Astrocyte of the spinal cord (primary cell): ENCODE measurements around the gene HDAC2.

ENCODE experiments used
- DNase-seq: peaks from one replicate; pipeline ENCODE4 v3.0.0; 2011; ENCODE audit warnings: low read depth, low spot score
- H3K4me3 ChIP-seq: 2 replicates; pipeline ENCODE4 v1.5.1; 2011; ENCODE audit warnings: low read depth, mild to moderate bottlenecking, low read length, moderate library complexity
- CTCF ChIP-seq: IDR thresholded peaks from 2 replicates; pipeline ENCODE4 v1.5.1; 2012; ENCODE audit warnings: low read depth, mild to moderate bottlenecking, low read length, inconsistent platforms
- in situ Hi-C: cut with HindIII; loops from 2 replicates; pipeline ENCODE4 v1.10.0; 2017; ENCODE audit warnings: low sequenced_read_pairs

Gene HDAC2

GRCh38 chr6:114007516-114007915, 36.6 kb upstream of the HDAC2 start:
- DNase-seq, result peak; percentile 67
- no peak overlapping the region for H3K4me3 ChIP-seq
- TF ChIP-seq CTCF, result no peak
- in situ Hi-C loops, result no loop called here

GRCh38 chr6:114001354-114001753, 30.4 kb upstream of the HDAC2 start:
- in situ Hi-C loops, result no loop called here
- DNase-seq, result no peak
- no peak for TF ChIP-seq CTCF
- H3K4me3 ChIP-seq, result no peak overlapping the region

GRCh38 chr6:114000069-114000468, 29.1 kb upstream of the HDAC2 start:
- DNase-seq, result peak; percentile 58
- in situ Hi-C loops, result no loop called here
- H3K4me3 ChIP-seq, result no peak overlapping the region
- no peak for TF ChIP-seq CTCF

GRCh38 chr6:113999284-113999683, 28.3 kb upstream of the HDAC2 start:
- in situ Hi-C loops, result no loop called here
- DNase-seq, result no peak
- TF ChIP-seq CTCF, result no peak
- H3K4me3 ChIP-seq, result no peak overlapping the region

- H3K4me3 ChIP-seq, result no peak overlapping the region
- in situ Hi-C loops, result no loop called here
- no peak for DNase-seq
- no peak for TF ChIP-seq CTCF
These were observed 27.9 kb upstream of the HDAC2 start for GRCh38 chr6:113998811-113999210.

GRCh38 chr6:113997116-113997515, 26.2 kb upstream of the HDAC2 start:
- TF ChIP-seq CTCF, result no peak
- in situ Hi-C loops, result no loop called here
- peak; percentile 90 for DNase-seq
- H3K4me3 ChIP-seq, result no peak overlapping the region

GRCh38 chr6:113995634-113996033, 24.7 kb upstream of the HDAC2 start:
- DNase-seq, result peak; percentile 98
- no peak for TF ChIP-seq CTCF
- no peak overlapping the region for H3K4me3 ChIP-seq
- in situ Hi-C loops, result no loop called here
